Left kidney (tissue), 2 donors: ENCODE measurements around the gene SNCAIP. TPM values are rescaled to one million over a fixed set of nuclear protein-coding genes. Genes with fewer than 3 reads are reported as not detected.
"Not testable (repeated sequence)": the region's sequence is repeated elsewhere in the genome, so short reads cannot be mapped to it uniquely, and the experiment has no call there.

Experiments used
- DNase-seq: peaks from one replicate; pipeline ENCODE4 v3.0.0-alpha.2; 2013
- polyA plus RNA-seq: library from polyadenylated mRNA; unstranded; fragments of 120-200 nt; gene quantifications from one replicate; pipeline ENCODE4 v1.2.1, GENCODE V29; 2013; ENCODE audit not compliant: insufficient read length

Gene SNCAIP
- polyA plus RNA-seq, 1 donor = 26.1 TPM

DNA sequence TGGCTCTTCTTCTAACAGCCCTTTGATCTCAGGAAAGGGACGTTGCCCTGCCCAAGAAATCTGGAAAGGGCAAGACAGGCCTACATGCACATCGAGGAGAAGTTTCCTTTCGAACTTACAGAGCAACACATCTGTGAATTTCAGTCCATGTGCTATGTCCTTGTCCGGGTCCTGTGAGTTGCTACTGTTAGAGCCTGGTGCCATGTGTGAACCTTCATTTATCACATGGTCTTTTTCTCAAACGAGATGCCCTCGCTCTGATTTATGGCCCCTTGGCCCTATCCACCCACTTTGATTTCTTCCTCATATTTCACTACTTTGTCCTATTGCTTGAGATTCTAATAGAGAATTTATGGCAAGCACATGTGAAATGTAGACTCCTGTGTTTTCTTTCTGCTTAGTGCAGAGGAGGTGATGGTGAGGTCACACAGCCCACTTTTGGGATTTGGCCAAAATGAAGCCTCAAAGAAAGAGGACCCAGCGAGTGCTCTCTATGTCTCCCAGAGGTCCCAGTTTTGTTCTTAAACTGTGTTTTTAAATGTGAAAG lies 153.1 kb downstream of the SNCAIP start:
- no peak for DNase-seq

DNA sequence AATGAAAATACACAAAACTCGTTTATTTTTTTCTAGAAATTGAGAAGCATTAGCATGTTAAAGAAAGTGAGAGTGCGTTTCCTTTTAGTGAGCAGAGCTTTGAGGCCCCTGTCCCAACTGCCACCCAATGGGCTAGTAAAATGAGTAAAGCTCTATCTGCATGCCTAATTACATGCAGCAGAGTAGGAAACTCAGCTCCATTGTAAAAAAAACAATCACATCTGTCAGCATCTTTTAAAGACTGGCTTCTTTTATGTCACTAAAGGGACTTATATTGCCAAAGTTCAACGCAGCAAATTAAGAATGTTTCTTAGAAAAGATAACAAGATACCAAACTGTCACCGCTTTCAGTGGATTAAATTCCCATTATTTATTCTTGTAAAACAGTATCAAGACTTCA lies 154.0 kb downstream of the SNCAIP start:
- no peak for DNase-seq

DNA sequence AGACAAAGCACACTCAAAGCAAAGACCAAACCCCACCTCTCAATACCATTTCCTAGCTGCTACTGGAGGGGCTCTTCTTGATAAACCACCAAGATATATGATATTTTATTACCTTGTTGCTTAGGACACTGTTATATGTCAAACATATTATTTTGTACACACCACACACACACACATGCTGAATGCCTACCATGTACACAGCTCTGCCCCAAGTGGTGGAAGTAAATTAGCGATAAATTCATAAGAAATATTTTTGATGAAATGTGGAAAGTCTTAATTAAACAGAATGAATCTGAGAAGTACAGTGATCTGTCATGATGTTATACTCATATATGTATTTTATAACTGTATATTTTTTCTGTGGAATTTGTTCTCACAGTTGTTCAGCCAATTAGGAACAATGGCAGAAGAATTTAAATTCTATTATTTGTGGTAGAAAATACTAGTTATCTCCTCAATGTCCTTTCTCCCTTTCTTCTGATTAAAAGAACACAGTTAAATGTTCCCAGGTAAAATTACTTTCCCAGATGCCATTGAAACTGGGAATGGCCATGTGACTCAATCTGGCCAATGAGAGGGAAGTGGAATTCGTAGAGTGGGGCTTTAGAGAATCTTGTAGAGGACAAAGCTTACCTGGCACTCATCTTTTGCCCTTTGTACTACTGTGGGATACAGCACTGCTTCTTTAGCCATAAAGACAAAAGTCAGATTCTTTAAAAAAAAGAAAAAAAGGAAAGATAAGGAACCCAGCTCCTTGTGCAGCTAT lies 156.5 kb downstream of the SNCAIP start:
- DNase-seq = no peak

DNA sequence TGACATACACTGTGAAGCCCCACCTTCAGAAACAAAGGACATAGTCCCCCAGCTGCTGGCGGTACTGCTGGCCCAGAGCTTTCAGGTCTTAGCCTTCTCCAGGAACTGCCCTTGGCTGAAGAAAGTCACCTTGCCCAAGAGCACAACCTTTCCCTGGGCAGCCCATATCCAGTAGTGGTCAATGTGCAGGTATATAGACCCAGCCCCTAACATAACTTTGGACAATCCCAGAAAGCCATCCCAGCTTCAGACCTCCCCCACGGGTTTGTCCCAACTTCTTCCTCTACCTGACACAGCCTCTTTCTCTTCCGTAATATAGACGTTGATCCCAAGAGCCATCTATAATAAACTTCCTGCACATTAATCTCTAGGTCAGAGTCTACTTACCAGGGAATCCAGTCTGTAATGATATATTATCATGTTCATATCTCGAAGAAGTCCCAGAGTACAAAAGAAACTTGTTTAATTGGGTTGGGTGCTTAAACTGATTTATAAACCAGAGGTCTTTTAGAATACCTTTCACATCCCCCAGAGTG lies 157.4 kb downstream of the SNCAIP start:
- no peak for DNase-seq

DNA sequence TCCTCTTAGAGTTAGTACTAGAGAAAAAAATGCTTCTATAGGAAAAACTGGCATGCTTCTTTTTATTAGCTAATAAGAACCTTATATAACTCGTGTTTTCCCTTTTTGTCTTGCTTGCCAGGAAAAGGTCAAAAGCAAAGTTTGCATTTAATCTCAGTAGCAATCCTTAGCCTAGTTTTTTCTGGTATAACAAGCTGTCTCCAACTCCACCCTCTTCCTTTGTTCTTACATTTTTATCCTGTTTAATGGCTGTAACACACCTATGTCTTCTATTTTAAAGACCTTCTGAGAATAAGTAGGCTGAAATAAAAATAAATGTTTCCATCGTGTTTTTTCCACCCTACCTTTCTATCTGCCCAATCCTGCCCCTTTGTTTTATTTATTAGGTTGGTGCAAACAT lies 158.3 kb downstream of the SNCAIP start:
- DNase-seq = no peak

DNA sequence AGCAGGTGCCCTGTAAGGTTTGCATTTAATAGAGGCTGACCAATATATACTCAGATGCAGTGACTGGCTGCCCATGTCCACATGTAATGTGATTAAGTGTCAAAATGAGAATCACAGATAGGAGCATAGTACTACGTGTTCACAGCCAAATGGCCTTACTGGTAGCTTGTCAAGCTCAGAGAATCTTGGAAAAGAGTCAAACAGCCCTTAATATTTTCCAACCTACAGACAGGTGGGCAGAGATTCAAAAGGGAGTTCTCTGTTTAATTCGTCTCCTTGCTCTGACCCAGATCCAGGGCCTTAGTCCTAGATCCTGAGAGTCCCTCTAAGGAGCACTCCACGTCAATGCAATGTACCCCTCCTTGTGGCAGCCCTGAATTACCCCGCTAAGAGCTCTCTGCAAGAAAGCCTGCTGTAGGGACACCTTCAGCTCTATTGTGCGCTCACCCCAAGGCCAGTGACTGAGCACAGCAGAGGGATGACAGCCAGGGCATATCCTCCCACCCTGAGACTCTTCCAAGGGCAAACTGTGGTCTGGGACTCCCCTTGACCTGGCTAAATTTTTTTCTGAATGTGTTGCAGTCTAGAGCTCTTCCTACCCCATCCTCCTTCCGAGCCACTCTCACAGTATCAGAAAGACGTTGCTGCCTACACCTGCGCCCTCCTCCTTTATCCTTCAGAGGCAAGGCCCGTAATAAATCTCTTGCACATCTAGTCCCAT lies 159.2 kb downstream of the SNCAIP start:
- no peak for DNase-seq

DNA sequence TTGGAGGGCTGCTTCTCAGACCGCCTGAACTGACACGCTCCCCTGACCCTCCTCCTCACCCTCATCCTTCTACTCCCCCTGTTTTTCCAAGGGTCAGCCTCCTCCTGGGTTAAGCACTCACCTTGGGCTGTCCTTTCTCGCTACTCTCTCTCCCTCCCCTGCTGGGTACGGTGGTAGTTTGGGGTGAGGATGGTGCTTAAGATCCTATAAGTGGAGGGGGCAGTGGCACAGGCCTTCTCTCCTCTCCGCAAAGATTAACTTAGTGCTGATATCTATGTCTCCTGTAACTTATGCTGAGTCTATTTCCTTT lies 159.7 kb downstream of the SNCAIP start:
- DNase-seq = no peak

DNA sequence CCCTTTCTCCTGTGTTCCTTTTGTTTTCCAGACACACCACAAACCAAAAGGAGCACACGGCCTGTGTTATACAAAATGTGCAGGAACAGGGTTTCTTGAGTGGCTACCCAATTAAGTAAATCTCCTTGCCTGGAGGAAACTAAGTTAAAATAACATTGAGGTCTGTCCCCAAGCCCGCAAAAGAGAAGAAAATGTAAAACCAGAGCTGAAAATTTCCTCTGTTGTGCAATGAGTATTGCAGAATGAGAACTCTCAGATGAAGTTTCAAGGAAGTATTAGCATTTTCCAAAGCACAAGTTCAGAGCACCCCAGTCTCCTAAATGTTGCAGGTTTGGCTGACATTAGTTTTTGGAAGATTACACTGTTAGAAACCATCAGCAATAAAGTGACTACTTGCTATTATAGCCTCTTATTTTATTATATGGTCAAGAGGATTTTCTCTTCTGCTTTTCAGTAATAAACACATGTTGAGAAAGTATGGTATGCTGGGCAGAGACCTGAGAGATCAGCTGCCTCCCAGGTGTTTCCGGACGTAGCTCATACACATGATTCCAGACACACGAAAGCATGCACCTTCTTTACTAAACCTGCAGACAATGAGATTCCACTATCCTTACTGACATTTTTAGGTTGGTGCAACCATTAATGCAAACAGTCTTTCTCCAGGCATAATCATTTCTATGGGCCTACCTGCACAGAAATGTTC lies 161.3 kb downstream of the SNCAIP start:
- DNase-seq = no peak

DNA sequence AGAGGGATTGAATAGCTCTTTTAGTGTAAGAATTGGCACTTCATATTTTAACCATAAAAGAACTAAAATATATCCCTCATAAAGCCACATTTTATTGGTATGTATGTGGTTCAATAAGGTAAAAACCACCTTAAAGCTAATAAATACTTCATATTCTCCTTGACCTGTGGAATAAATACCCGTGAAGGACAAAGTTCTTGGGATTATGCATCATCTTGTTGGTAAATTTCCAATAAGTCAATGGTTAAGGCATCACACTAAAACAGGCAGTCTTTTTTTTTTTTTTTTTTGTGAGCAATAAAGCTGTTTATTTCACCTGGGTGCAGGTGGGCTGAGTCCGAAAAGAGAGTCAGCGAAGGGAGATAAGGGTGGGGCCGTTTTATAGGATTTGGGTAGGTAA lies 161.9 kb downstream of the SNCAIP start:
- no peak for DNase-seq

DNA sequence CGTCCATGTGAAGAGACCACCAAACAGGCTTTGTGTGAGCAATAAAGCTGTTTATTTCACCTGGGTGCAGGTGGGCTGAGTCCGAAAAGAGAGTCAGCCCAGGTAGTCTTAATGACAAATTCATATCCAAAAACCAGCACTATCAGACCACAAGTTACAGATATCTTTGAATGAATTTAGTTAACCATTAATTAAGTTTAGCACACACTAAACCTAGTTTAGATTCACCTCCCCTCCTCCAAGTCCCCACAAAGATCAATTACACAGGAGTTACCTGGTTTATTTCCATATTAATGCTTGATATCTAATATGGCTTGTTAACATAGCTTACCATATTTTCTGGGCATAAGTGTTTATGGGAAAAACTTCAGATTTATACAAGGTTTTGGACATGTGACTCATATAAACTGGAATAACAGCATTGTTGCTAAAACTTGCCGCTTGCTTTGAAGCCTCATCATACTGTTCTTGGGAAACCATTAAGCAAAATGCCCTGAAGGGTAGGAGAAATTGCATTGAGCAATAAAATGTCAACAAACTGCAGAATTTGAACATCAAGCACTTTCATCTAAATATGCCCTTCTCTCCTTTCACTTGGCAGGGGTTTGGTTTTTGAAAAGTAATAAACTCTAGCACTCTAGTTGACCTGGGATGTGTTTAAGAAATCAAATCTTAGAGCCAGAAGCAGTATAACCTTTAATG lies 166.9 kb downstream of the SNCAIP start:
- no peak for DNase-seq

DNA sequence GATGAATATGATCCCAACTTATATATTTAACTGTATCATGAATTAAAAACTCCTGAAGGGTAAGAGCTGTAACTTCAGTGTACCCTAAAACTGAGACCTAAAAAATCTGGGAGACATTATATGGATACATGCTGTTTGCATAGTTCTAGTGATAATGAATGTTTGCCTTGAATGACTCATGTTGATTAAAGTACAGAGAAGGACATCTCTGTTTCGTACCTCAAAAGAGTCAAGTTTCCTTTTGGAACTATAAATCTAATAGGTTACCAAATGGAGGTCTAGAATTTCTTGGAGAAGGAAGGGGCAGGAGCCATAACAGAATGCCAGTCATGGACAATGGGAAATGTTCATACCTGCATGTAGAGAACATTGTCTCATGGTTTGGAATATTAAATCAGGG lies 168.1 kb downstream of the SNCAIP start:
- no peak for DNase-seq

DNA sequence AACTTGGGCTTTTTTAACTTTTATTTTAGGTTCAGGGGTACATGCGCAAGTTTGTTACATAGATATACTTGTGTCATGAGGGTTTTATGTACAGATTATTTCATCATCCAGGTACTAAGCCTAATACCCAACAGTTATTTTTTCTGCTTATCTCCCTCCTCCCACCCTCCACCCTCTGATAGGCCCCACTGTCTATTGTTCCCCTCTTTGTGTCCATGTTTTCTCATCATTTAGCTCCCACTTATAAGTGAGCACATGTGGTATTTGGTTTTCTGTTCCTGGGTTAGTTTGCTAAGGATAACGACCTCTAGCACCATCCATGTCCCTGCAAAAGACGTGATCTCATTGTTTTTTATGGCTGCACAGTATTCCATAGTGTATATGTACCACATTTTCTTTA lies 172.1 kb downstream of the SNCAIP start:
- no peak for DNase-seq

DNA sequence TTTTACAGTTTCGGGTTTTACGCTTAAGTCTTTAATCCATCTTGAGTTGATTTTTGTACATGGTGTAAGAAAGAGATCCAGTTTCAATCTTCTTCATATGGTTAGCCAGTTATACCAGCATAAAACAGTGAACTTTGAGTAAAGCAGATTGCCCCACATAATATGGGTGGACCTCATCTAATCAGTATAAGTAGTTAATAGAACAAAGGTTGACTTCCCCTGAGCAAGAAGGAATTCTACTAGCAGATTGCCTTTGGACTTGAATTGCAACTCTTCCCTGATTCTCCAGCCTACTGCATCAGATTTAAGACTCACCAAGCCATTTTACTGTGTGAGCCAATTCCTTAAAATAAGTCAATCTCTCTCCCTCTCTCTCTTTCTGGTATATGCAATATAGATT lies 173.2 kb downstream of the SNCAIP start:
- DNase-seq = no peak

DNA sequence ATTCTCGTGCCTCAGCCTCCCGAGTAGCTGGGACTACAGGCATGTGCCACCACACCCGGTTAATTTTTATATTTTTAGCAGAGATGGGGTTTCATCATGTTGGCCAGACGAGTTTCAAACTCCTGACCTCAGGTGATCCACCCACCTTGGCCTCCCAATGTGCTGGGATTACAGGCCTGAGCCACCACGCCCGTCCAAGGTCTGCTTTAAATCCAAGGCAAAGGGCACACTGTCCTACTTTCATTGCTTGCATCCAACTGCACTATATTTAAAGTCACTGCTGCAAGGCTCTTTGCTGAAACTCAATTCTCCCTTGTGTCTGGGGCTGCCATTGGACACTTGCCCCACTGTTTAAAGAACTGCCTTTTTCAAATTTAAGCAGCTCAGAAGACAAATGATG lies 174.6 kb downstream of the SNCAIP start:
- DNase-seq = not testable (repeated sequence)

DNA sequence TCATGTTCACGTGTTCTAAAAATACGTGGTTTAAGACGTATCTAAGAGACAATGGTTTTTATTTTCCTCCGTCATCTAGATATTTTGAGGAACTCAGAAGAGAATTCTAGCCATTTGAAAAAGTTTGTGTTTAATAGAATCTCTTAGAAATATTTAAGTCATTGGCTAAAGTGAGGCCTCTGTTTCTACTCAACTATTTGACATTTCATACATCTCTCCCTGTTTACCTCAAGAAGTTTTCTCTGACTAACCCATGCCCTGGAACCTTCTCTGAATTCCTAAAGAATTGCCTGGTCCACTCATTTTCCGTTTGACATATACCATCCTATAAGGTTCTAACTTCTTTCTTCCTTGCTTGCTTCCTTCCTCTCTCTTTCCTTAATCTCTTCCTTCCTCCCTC lies 178.7 kb downstream of the SNCAIP start:
- DNase-seq = no peak

DNA sequence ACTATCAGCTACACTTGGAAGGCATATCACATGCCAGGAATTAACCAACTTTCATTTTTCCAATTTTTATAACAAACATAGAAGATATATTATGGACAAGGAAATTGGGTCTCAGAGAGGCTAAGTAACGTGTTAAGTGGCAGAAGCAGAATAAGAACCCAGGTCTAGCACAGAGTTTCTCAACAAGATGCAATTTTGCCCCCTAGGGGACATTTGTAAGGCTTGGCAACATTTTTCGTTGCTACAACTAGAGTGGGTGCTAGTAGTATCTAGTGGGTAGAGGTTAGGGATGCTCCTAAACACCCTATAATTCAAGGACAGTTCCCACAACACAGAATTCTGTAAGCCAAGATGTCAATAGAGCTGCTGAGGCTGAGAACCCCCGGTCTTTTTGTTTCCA lies 180.6 kb downstream of the SNCAIP start:
- no peak for DNase-seq

DNA sequence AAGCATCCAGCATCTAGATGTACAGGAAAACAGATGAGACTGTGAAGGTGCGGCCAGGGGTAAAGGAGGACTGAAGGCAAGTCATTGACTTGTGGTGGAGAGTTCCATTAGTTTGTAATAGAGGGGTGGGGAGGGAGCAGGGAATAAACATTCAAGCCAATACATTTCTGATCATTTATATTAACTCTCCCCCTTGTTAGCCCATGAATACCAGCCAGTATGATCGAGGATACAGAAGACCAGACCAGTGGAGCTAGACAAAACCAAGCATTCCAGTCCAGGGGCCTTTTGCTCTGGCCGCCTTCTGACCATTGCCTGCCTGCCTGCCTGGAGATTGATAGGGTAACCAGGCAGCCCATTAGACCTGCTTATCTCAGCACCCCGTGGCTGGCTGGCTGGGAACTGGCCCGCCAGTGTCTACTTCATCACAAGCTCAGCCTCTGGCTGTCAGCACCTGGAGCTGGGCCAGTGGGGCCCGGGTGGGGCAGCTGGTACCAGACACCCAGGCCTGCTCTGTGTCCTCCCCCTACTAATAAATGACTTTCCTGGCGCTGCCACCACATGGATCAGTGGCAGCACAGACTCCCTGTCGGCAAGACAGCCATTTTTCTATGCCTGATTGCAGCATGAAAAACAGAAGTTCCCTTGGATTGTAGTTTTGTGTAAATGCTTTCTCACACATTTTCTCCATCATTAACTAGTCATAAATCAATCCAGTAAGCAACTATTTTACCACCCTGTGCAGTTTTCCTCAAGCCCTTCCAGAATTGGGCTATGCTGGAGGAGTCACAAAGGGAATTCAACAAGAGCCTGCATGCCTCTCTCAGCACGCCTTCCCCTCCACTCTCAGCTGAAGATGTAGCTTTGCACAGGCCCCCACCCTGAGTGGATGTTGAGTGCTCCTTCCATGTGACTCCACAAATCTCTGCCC lies 181.3 kb downstream of the SNCAIP start:
- DNase-seq = no peak

DNA sequence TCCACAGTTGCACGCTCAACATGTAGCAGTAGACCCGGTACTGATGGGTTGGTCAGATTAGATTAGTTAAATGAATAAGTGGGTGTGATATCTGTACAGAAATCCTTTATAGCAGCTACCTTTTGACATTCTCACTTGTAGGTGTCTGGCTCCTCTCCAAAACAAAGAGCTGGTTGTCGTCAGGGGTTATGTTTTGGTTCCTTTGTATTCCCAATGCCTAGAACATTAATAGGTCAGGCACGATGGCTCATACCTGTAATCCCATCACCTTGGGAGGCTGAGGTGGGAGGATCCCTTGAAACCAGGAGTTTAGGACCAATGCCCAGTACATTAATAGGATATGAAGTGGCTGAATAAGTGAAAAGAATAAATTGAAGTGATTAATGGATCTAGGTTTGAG lies 182.1 kb downstream of the SNCAIP start:
- no peak for DNase-seq

DNA sequence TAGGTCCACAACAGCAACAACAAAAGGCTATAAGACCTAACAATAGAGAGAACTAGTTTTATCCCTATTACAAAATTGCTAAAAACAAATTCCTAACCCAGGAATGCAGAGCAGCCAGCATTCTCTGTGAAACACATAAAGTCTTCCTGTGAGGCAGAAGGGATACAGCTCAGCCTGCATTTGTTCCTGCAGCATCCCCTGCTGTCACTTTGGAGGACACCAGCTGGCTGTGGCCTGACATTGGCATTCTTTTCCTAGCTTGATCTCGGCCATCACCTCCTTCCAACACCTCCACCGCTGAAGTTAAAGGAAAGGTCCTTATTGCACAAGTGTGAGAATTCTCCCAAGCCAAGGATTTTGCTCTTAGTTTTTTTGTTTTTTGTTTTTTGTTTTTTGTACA lies 186.1 kb downstream of the SNCAIP start:
- DNase-seq = no peak

DNA sequence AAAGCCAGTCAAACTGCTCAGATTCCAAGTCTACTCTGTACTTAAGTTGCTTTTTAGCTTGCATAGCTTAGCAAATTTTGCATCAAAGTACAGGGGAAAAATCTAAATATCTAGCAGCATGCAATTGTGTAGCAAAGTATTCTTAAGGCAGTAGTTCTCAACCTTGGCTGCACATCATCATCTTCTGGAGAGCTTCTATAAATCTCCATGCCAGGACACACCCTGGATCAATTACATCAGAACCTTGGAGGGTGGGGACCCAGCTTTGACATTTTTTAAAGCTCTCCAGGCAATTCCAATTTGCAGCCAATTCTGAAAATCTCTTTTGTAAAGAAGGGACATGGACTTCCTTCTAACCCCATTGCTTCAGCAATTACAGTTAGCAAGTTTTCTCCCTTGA lies 187.5 kb downstream of the SNCAIP start:
- no peak for DNase-seq
